ENCODE measurements around the gene CYSTM1. TPM values are rescaled to one million over a fixed set of nuclear protein-coding genes. Genes with fewer than 3 reads are reported as not detected.

CYSTM1 gene, protein sequence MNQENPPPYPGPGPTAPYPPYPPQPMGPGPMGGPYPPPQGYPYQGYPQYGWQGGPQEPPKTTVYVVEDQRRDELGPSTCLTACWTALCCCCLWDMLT
- total RNA-seq: 10 to 100 TPM; 28.5 to 78.3 (median 43.2) TPM
- polyA plus RNA-seq: 10 to 100 TPM; 25.8 to 47.1 (median 33.4) TPM
- long read RNA-seq, donor 1, transcript CYSTM1-201 (3 exons, 1,336 nt): major isoform, 19 of 24 reads
- long read RNA-seq, donor 1, partial matches to known transcripts: 5 of 24 reads
- long read RNA-seq, donor 1, other reads (novel, unspliced or antisense): 0 of 24 reads
- long read RNA-seq, donor 2, transcript CYSTM1-201 (3 exons, 1,336 nt): major isoform, 31 of 36 reads
- long read RNA-seq, donor 2, partial matches to known transcripts: 5 of 36 reads
- long read RNA-seq, donor 2, other reads (novel, unspliced or antisense): 0 of 36 reads

DNA sequence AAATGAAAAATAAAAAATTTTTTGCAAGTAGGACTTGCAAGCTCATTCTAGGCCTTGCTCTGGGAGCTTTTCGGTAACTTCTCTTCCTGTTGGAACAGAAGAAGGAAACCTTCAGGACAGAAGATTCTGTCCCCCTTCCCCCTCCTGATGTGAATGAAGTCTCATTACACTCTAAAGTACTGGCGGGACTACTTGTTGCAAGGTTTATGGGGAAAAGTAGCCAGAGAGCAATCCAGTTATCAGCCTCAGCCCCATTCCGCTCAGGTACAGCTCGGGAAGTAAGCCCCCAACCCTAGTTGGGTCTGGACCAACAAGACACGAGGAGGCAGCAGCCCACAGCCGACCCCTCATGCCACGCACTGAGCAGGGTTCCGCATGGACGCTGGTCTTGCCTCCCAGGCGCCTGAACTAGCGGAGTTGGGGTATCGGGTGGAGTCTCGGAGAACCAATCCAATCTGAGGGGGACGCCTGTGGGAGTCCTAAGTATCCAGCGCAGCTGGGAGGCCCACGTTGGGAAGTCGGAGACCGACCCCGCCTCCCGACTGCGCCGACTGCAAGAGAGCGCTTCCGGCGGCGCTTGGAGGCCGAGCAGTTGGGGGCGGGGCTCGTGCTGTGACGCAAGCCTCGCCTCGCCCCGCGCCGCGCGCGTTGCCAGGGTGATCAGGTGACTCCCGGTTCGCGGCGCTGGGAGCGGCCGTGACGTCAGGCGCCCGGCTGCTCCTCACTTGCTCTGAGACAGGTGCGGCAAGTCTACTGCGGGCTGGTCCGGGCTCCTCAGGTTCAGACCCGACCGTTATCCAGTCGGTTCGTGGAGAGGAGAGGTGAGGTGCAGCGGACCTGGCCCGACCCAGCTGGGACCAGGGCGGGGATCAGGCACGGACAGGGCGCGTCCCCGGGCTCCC is at the start of gene CYSTM1:
Gene CYSTM1, plus strand, starts transcription at position 724 of the 902 bp plus-strand sequence. CDS start 19,278 bp downstream, outside the sequence.
- 2 to 13% (median 3%) methylated on average over 9 to 61 of the region's 61 CpGs for WGBS, 5 donors
- TF ChIP-seq POLR2AphosphoS5 (IDR thresholded peaks at IDR 0.05) (peak; percentile 94 to 96 (median 95)), POLR2A (IDR thresholded peaks at IDR 0.05) (peak in 1 of 3 donors; percentile 21)
- TF ChIP-seq, protein P1, sequence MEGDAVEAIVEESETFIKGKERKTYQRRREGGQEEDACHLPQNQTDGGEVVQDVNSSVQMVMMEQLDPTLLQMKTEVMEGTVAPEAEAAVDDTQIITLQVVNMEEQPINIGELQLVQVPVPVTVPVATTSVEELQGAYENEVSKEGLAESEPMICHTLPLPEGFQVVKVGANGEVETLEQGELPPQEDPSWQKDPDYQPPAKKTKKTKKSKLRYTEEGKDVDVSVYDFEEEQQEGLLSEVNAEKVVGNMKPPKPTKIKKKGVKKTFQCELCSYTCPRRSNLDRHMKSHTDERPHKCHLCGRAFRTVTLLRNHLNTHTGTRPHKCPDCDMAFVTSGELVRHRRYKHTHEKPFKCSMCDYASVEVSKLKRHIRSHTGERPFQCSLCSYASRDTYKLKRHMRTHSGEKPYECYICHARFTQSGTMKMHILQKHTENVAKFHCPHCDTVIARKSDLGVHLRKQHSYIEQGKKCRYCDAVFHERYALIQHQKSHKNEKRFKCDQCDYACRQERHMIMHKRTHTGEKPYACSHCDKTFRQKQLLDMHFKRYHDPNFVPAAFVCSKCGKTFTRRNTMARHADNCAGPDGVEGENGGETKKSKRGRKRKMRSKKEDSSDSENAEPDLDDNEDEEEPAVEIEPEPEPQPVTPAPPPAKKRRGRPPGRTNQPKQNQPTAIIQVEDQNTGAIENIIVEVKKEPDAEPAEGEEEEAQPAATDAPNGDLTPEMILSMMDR (IDR thresholded peaks at IDR 0.05 in 8 of 11, conservative IDR thresholded peaks at IDR 0.05 in 3 of 11): peak in 4 of 11 experiments; percentile 8 to 39 (median 21)
- Histone ChIP-seq H3K4me3 (peak within 1 kb of the TSS; percentile 62 to 96 (median 90)), H3K36me3 (no peaks in the 10 kb centered on the region), H3K4me1 (peaks cover 4 to 48% (median 21%) of the 10 kb centered on the region in 6 donors), H3K27me3 (replicated peaks in 1 of 7) (no peaks in the 10 kb centered on the region), H3K27ac (peak within 1 kb of the TSS; percentile 45 to 99 (median 95)), H3K9me3 (no peaks in the 10 kb centered on the region)
- peak; percentile 99 for DNase-seq
- intact Hi-C loops (cut with DNase I; ENCODE audit: low total_unique reads): no loop called here

DNA sequence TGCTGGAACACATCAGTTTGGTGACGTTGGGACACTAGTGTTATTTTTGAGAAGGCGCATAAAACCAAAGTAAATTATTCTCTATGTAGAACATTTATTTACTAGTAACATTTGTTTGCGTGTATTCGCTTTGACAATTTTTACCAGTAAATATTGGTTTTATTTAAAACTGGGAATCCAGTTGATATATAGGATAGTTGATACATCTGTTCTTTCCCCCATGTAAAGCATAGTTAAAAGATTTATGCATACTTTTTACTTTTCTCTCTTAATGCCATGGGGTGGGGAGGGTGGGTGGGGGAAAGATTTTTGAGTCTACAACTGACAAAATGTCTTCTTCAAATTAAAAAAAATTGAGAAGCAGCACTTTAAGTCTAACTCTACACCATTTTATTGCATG is 49.4 kb upstream of the CYSTM1 start, which contains the start of gene IGIP:
Gene IGIP, plus strand, starts transcription at position 301 of the 400 bp plus-strand sequence. CDS start 2,540 bp downstream, outside the sequence.
- Histone ChIP-seq H3K4me3 (no peak within 1 kb of the TSS), H3K9me3 (no peaks in the 10 kb centered on the region), H3K4me1 (peaks cover 5 to 32% (median 20%) of the 10 kb centered on the region in 6 donors), H3K27ac (no peak within 1 kb of the TSS), H3K36me3 (no peaks in the 10 kb centered on the region), H3K27me3 (replicated peaks in 1 of 7) (no peaks in the 10 kb centered on the region)
- 94 to 97% (median 95%) methylated on average over 4 of the region's 4 CpGs for WGBS, 5 donors
- intact Hi-C loops (cut with DNase I; ENCODE audit: low total_unique reads): no loop called here
- no peak for DNase-seq
- TF ChIP-seq POLR2A (IDR thresholded peaks at IDR 0.05): no peak
- TF ChIP-seq POLR2AphosphoS5 (IDR thresholded peaks at IDR 0.05): no peak
- TF ChIP-seq, protein P1 (IDR thresholded peaks at IDR 0.05 in 8 of 11, conservative IDR thresholded peaks at IDR 0.05 in 3 of 11): no peak

DNA sequence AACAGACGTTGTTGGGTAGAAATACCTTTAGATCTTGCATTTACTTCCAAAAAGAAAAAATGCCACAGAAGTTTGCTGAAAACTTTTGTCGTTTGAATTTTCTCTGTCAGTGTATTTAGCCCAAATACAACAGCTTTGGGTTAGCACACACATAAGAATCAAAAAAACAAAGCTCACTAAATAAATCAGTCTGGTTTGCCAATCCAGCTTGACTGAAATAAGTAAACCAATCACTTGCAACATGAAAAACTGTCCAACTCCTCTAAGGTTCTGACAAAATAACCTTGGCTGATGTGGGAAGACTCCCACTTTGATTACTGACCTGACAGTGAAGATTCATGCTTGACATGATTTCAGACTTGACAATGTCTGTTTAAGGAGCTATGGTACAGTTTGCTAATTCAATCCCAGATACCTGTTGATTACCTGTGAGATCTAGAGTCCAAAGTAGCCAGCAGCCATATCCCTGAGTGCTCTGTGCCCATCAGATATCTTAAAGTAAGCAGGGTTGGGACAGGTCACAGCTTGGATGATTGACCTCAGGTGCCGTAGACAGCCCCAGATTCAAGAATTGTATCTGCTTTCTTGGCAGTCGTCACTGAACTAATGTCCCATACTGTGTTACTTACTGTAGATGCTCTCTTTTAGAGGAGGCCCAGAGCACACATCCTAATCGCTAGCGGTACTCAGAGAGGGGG is 48.5 kb upstream of the CYSTM1 start:
- TF ChIP-seq POLR2AphosphoS5 (IDR thresholded peaks at IDR 0.05) (no peak), POLR2A (IDR thresholded peaks at IDR 0.05) (no peak)
- TF ChIP-seq, protein P1 (IDR thresholded peaks at IDR 0.05 in 8 of 11, conservative IDR thresholded peaks at IDR 0.05 in 3 of 11): no peak
- WGBS, 5 donors: 90 to 93% (median 92%) methylated on average over 6 of the region's 6 CpGs
- H3K4me1 ChIP-seq: peaks cover 5 to 39% (median 21%) of the 10 kb centered on the region in 6 donors
- H3K9me3 ChIP-seq: no peaks in the 10 kb centered on the region
- H3K36me3 ChIP-seq: no peaks in the 10 kb centered on the region
- H3K4me3 ChIP-seq: no peak overlapping the region
- H3K27ac ChIP-seq: no peak overlapping the region
- intact Hi-C loops (cut with DNase I; ENCODE audit: low total_unique reads): no loop called here
- DNase-seq: no peak
- H3K27me3 ChIP-seq (replicated peaks in 1 of 7): no peaks in the 10 kb centered on the region
